ENCODE measurements around the gene PRM1.
A peak's percentile ranks its signal among the peaks of the same experiment; 100 is the strongest.

Gene PRM1

DNA sequence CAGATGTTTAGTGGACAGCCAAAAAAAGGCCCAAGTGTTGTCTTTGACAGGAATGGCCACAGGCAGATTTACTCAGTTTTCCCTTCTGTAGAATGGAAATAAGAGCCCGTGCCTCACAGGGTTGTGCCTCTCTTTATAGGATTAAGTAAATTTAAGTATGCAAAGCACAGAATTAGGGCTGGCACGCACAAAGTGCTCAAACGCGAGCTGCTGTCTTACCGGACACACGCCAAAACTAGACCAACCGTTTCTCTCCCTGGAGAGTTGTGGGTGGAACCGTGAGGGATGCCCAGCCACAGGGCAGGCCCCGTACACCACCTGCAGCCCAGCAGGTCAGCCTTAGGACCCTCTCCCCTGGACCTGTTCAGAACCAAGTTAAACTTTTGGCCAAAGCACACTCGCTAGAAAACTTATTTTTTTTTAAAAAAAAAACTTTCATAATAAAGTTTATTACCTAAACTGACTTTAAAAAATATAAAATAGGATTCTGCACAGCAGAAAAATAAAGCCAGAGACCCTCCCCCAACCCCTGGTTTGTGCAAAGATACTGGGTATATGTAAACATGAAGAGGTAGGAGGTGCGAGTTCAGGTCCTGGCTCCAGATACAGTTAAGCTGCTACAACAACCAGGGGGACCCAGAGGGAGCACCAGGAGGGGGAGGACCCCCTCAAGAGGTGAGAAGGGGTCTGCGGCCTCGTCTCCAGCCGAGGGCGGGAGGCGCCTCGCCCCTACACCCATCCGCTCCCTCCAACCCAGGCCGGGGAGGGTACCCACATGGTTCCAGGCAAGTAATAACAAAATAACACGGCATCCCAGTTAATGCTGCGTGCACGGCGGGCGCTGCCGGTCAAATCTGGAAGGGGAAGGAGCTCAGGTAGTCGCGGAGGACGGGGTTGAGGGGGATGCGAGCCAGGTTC, 26.9 kb downstream of the PRM1 start:
- TF ChIP-seq, protein P1, sequence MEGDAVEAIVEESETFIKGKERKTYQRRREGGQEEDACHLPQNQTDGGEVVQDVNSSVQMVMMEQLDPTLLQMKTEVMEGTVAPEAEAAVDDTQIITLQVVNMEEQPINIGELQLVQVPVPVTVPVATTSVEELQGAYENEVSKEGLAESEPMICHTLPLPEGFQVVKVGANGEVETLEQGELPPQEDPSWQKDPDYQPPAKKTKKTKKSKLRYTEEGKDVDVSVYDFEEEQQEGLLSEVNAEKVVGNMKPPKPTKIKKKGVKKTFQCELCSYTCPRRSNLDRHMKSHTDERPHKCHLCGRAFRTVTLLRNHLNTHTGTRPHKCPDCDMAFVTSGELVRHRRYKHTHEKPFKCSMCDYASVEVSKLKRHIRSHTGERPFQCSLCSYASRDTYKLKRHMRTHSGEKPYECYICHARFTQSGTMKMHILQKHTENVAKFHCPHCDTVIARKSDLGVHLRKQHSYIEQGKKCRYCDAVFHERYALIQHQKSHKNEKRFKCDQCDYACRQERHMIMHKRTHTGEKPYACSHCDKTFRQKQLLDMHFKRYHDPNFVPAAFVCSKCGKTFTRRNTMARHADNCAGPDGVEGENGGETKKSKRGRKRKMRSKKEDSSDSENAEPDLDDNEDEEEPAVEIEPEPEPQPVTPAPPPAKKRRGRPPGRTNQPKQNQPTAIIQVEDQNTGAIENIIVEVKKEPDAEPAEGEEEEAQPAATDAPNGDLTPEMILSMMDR (conservative IDR thresholded peaks at IDR 0.05; ENCODE audit: low read depth, low read length), result peak; percentile 12
- DNase-seq (ENCODE audit: low read depth), result no peak
- no peak overlapping the region for H3K4me3 ChIP-seq (ENCODE audit: low read length)

DNA sequence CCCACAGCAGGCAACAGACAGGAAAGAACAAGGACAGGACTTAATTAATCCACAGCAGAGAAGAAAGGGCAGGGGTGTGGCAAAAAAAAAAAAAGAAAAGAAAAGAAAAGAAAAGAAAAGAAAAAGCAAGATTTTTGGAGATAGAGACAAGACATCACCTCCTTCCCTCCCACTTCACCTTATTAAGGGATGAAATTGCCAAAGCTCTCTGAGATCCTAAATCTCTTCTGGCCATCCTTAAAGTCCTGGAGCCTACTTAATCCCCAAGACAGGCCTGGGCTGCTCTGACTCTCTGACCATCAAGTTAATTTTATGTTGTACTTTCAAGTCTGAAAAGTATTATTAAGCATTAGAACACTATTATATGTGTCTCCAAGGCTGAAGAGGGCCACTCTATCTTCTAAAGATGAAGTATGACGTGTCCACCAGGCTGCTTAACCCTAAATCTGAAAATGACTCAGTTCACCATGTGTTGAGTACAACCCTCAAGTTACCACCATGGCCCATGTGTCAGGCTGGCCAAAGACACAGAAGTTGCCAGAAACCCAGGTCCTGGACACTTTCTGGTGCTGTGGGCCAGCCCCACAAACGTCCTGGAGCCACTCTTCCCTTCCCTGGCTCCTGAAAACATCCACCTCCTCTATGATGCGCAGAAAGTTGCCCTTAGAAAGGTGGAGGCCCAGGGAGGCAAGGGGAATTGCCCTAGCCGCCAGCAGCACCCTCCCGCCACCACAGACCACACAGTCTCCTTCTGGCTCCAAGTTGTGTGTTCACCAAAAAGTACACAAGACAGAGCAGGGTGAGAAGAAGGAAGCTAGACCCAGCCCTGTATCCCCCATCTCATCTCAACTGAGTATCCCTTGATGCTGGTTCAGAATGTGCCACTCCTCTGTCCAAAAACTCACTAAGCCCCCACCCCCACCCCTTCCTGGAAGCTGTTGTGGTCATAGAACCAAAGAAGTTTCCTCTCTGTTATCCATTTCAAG, 27.8 kb downstream of the PRM1 start:
- H3K4me3 ChIP-seq (ENCODE audit: low read length), result no peak overlapping the region

DNA sequence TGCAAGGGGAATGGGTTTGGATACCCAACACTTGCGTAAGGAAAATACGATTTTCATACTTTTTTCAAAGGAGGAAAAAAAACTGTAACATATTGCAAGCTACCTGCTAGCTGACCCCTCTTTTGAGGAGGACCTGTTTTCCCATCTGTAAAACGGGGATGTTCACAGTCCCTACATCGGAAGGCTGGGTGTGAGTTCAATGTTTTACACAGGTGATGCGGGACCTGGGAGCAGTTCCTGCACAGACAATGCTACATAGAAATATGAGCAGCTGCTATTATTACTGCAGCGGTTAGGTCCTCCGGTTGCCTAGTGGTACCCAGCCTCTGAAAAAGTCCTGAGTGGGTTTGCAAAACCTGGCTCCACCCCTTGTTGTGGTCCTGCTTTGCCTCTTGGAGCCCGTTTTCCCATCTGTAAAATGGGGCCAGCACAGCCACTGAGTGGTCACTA, 28.6 kb downstream of the PRM1 start:
- TF ChIP-seq, protein P1 (conservative IDR thresholded peaks at IDR 0.05; ENCODE audit: low read depth, low read length), result no peak
- no peak for DNase-seq (ENCODE audit: low read depth)
- no peak overlapping the region for H3K4me3 ChIP-seq (ENCODE audit: low read length)

More for the DNA sequence above, 27.8 kb downstream of the PRM1 start:
- DNase-seq (ENCODE audit: low read depth), result no peak
- TF ChIP-seq, protein P1 (conservative IDR thresholded peaks at IDR 0.05; ENCODE audit: low read depth, low read length), result no peak

DNA sequence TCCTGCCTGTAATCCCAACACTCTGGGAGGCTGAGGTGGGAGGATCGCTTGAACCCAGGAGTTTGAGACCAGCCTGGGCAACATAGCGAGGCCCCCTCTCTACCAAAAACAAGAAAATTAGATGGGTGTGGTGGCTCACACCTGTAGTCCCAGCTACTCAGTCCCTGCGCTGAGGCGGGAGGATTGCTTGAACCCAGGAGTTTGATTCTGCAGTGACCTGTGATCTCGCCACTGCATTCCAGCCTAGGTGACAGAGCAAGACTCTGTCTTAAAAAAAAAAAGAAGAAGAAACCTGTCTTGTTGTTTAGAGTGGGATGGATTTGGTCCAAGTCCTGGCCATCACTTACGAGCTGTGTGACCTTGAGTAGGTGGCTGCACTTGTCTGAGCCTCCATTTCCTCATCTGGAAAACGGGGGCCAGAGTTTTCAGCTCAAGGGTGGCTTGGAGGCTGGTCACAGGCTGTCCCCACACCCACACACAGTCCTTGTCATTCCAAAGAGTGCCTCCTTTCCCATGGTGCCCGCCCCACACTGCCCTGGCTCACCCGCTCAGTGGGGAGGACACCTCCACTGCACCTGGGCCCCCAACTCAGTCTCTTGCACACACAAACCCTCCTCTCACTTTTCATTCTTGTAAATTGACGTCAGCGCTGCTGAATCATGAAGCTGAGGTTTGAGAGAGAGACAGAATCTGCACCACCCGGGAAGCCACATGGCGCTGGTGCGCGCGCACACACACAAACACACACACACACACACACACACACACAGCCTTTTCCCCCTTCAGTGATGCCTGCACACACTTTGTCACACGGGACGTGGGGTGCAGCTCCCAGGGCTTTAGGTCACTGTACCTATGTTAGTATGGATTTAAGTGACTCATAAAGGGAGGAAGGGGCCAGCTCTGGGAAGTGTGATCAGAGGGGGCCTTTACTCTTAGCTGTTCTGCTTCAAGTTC, 29.3 kb downstream of the PRM1 start:
- H3K4me3 ChIP-seq (ENCODE audit: low read length), result no peak overlapping the region
- no peak for DNase-seq (ENCODE audit: low read depth)
- TF ChIP-seq, protein P1 (conservative IDR thresholded peaks at IDR 0.05; ENCODE audit: low read depth, low read length), result no peak

DNA sequence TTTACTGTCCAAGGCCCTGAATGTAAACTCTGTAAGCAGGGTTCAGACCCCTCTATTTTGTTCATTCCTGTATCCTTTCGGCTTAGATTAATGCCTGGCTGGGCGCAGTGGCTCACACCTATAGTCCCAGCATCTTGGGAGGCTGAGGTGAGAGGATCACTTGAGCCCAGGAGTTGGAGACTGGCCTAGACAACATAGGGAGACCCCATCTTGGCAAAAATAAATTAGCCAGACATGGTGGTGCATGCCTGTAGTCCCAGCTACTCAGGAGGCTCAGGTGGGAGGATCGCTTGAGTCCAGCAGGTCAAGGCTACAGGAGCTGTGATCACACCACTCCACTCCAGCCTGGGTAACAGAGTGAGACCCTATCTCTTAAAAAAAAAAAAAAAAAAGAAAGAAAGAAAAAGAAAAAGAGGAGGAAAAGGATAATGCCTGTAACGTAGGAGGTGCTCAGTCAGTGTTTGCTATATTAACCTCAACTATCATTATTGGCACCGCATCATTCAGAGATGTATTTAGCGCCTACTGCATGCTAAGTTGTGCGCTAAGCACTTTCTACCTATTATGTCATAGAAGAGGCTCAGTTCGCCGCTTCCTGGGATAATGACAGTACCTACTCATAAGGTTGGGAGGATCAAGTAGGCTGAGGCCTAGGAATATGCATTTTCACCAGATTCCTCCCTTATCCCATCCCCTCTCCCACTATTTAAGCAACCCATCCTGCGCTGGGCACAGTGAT, 30.2 kb downstream of the PRM1 start:
- H3K4me3 ChIP-seq (ENCODE audit: low read length), result no peak overlapping the region
- TF ChIP-seq, protein P1 (conservative IDR thresholded peaks at IDR 0.05; ENCODE audit: low read depth, low read length), result no peak
- no peak for DNase-seq (ENCODE audit: low read depth)

Measured in retinal pigment epithelial cell (primary cell).